HG02642 (cell line): ENCODE data around the gene INTU.

Experiments used
- ATAC-seq: cut with Tn5 transposase; IDR thresholded peaks from one replicate; pipeline ENCODE4 v1.9.1; 2021; ENCODE audit warnings: mild to moderate bottlenecking; ENCODE audit not compliant: unreplicated experiment, poor library complexity

Gene INTU

DNA sequence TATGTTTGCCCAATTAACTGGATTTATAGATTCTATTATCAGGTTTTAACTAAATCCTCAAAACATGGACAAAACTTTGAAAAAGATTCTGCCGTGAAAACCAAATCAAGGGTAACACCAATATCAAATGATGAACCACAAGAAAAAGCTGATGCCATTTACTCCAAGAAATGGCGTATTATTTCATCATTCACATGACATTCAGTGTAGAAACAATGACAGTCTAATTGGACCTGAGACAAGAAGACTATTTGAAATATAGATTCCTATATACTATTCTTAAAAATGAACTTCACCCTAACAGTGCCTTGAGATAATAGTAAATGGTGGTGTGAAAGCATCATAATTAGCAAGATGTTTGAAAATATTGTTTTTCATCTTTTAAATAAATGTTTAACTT, 102.2 kb downstream of the INTU start:
- no peak for ATAC-seq

DNA sequence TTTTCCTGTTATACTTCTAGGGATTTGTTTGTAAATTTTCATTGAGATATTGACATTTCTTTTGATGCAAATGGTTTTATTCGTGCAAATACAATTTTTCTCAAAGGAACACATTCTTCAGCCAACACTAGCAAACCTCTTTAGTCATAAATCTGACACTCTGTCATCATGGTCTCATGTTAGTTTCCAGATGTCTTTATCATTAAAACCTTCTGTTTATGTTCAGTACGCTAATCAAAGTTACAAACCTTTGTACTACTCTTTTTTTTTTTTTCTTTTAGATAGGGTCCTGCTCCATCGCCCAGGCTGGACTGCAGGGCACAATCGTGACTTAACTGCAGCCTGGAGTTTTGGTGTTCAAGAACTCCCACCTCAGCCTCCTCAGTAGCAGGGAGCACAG, 104.5 kb downstream of the INTU start:
- no peak for ATAC-seq

DNA sequence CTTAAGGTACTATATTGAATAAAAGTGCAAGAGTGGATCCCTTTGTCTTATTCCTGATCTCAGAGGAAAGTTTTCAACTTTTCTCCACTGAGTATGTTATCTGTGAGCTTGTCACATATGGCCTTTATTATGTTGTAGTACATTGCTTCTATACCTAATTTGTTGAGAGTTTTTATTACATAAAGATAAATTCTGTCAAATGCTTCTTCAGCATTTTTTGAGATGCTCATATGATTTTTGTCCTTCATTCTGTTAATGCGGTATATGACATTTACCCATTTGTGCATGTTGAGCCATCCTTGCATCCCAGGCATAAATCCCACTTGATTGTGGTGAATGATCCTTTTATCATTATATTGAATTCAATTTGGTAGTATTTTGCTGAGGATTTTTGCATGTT, 108.5 kb downstream of the INTU start:
- no peak for ATAC-seq

DNA sequence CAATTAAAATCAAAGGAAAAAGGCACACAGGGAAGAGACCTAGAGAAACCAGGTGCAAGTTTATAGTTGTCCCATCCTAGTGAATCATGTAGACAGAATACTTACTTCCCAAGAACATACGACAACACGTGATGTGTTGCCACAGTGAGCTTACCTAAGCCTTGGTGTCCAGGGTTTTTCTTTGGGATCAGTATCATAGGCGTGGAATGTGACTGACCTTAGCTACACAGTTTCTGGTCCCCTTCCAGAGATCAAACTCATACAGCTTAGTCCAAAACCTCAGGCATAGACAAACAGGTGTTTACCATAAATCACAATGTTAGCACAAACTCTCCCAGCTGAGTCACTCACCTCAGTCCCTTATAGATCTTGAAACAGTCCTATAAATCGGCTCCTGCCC, 115.1 kb downstream of the INTU start:
- ATAC-seq = no peak

DNA sequence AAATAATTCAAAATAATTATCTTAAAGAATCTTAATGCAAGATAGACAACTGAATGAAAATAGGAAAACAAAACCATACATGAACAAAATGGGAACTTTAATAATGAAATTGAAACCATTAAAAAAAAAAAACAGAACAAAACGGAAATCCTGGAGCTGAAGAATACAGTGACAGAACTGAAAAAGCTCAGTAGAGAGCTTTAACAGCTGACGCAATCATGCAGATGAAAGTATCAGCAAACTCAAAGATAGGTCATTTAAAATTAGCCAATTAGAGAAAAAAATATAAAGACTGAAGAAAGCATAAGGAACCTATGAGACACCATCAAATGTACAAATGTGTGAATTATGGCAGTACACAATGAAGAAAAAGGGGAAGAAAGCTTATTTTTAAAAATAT, 116.2 kb downstream of the INTU start:
- no peak for ATAC-seq

DNA sequence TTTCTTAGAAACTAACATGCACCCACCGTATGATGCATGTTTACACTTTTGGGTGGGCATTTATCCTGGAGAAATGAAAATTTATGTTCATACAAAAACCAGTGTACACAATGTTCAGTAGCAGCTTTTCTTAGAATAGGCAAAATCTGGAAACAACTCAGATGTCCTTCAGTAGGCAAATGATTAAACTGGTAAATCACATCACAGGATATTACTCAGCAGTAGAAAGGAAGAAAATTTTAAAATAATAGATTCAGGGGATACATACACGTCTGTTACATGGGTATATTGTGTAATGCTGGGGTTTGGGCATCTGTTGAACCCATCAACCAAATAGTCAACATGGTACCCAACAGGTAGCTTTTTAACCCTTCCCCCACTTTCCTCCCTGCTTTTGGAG, 124.1 kb downstream of the INTU start:
- ATAC-seq = no peak

DNA sequence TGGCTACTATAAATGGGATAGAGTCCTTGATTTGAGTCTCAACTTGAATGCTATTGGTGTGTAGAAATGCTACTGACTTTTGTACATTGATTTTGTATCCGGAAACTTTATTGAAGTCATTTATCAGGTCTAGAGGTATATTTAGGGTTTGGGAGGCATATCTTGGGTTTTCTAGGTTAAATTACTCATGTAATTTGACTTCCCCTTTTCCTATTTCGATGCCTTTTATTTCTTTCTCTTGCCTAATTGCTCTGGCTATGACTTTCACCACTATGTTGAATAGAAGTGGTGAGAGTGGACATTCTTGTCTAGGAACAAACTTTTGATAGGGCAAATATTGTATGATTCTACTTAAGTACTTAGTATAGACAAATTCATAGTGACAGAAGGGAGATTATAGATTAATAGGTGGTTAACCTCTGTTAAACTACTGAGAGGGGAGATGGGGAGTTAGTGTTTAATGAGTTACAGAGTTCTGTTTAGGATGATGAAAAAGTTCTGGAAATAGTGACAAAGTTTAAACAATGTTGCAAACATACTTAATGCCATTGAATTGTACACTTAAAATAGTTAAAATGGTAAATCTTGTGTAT, 126.6 kb downstream of the INTU start:
- ATAC-seq = peak; percentile 62

DNA sequence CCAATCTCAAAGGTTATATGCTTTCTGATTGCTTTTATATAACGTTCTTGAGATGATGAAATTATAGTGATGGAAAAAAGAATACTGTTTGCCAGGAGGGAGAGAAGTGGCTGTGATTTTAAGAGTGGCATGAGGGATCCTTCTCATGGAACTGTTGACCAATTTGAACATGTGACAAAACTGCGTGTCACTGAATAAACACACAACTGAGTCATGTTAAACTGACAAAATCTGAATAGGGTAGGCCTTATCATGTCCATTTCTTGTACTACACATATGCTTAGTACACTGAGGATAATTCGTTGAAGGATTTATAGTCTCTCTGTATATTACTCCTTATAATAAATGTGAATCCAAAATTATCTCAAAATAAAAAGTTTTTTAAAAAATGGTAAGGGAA, 127.1 kb downstream of the INTU start:
- ATAC-seq = no peak

DNA sequence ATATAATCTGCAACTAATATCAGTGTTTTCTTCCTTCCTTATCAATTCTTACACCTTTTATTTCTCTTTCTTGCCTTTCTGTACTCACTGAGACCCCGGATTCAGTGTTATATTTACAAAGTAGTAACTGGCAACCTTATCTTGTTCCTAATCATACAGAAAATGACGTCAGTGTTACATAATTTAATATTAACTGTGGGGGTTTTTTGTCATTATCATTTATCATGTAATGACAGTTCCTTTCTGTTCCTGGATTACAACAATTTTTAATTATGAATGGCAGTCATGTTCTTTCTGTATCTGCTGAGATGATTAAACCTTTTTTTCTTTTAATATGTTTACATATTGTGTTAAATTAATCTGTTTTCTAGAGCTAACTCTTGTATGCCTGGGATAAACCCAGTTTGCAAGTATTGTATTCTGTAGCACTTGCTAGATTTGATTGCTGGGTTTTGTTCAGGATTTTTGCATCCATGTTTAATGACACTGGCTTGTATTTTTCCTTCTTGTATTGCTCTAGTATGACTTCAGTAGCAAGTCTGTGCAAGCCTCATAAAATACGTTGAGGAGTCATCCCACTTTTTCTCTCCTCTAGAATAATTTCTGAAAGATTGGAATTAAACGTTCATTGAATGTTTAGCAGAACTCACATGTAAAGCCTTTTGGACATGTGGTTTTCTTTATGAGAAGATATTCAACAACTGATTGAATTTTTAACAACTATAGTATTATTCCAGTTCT, 138.9 kb downstream of the INTU start:
- ATAC-seq = no peak

DNA sequence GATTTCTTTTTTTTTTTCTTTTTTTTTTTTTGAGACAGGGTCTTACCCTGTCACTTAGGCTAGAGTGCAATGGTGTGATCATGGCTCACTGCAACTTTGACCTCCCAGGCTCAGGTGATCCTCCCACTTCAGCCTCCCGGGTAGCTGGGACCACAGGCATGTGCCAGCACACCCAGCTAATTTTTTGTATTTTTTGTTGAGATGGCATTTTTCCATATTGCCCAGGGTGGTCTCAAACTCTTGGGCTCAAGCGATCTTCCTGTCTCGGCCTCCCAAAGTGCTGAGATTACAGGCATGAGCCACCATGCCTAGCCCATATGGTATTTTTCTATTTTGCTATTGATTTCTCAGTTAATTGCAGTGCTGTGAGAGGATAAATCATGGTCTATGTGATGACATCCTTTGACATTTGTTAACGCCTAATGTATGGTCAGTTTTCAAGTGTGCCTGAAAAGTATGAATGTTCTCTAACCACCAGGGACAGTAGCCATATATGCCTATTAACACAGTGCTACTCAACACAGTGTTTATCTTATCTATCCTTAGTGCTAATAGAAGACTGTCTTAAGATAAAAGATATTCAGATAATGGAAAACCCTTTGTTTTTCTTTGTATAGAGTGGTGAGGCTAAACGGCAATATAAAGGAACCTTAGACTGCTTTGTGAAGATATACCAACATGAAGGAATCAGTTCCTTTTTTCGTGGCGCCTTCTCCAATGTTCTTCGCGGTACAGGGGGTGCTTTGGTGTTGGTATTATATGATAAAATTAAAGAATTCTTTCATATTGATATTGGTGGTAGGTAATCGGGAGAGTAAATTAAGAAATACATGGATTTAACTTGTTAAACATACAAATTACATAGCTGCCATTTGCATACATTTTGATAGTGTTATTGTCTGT, 140.3 kb downstream of the INTU start:
- no peak for ATAC-seq

DNA sequence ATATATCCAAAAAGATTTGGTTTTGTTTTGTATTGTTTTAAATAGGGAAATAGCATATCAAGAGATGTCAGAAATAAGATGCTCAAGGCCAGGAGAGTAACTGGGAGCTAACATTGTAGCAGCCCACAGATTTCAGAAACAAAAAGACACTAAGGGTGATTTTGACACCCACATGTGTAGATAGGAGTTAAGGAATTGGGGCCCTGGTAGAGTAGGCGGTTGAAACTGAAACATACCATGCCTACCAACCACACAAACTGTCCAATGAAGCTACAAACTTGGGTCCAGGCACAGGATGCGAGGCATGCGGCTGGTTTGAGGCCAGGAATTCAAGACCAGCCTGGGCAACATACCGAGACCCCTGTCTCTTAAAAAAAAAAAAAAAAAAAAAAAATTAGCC, 143.1 kb downstream of the INTU start:
- no peak for ATAC-seq
